HG03558 (cell line): ENCODE results near the gene FIBCD1.

Experiments used
- ATAC-seq: cut with Tn5 transposase; IDR thresholded peaks from one replicate; pipeline ENCODE4 v1.9.1; 2021; ENCODE audit warnings: moderate number of reproducible peaks; ENCODE audit not compliant: unreplicated experiment; ENCODE audit errors: extremely low read depth

Gene FIBCD1

GRCh38 chr9:130938652-130939404 lies at the start of gene FIBCD1:
Gene FIBCD1, minus strand, starts transcription at chr9:130939247. Its CDS starts 640 bp downstream, at chr9:130938607.
- no peak for ATAC-seq

GRCh38 chr9:130988400-130988747 lies 49.3 kb upstream of the FIBCD1 start:
- ATAC-seq = no peak

GRCh38 chr9:130987738-130988399 lies 48.8 kb upstream of the FIBCD1 start:
- ATAC-seq = no peak

DNA sequence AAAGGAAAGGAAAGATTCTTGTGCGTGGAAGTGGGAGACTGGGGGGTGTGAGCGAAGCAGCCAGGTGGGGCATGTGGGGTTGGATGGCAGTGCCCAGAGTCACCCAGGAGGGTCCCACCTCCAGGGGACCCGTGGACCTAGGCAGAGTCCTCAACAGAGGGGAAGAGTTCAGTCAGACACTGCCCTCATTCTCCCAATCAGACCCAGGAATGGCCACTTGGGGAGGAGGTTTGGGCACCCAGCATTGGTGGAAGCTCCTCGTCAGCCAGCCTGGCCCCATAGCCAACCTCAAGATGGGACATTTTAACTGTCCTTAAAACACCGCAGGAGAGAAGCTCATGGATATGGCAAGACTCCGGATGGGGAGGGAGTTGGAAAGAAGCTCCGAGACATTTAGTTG lies 48.0 kb upstream of the FIBCD1 start:
- ATAC-seq = no peak

GRCh38 chr9:130986356-130986965 lies 47.4 kb upstream of the FIBCD1 start:
- ATAC-seq = no peak

DNA sequence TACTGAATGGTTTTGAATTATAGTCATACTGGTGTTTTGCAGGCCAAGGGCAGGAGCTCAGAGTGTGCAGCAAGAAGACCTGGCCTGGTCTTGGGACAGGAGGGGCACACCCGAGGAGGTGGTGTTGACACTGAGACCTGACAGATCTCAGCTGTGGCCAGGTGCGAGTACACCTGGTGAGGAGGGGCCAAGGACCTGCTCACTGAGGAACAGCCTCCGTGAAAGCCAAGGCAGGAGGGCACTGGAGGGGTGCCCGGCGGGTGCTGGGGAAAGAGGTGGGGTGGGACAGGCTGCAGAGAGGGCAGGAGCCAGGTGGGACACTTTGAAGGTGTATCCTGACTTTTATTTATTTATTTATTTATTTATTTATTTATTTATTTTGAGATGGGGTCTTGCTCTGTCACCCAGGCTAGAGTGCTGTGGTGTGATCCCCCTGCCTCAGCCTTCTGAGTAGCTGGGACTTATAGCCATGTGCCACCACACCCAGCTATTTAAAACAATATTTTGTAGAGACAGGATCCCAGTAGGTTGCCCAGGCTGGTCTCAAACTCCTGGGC lies 46.6 kb upstream of the FIBCD1 start:
- no peak for ATAC-seq

DNA sequence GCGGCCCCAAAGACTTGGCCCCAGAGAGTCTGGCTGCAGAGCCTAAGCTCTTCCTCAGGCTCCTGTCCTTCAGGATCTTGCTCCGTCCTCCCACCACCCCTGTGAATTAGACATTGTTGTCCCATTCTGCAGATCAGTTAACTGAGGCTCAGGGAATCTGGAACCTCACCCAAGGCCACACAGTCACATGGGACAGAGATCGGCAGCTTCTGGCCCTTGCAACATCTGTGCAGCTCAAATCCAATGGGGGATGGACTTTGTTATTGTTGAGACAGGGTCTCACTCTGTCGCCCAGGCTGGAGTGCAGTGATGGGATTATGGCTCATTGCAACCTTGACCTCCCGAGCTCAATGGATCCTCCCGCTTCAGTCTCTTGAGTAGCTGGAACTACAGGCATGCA lies 46.0 kb upstream of the FIBCD1 start:
- no peak for ATAC-seq

DNA sequence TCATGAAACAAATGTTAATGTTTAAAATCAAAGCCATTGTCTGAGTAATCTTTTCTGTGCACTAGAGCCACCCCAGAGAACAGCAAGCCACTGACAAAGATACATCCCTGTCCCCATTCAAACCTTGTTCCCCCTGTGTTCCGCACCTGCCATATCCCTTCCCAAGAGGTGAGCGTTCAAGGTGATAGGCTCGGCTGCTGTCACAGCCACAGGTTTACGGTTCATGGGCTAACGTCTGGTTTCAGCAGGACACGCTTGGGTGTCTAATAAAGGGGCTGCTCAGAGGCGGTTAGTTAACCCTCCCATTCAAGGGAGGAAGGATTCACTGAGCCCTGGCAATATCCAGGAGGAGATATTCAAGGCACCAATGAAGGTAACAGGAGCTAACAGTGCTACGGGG lies 45.5 kb upstream of the FIBCD1 start:
- no peak for ATAC-seq

- no peak for ATAC-seq
Measured at GRCh38 chr9:130983970-130984369, 44.9 kb upstream of the FIBCD1 start.

DNA sequence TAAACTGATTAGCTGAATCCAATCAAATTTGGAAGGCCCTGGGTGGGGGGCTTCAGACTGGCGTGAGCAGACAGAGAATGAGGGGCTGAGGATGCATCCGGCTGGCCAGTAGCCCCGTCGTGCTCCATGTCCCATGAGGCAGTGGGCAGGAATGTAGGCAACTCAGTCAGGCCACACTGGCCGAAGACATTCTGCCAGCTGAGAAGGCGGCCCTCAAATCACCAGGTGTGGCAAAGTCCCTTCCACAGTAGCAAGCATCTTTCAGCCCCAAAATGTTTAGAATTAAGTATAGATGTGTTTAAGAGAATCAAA lies 44.3 kb upstream of the FIBCD1 start:
- no peak for ATAC-seq

- ATAC-seq = no peak
Measured at GRCh38 chr9:130982636-130983358, 43.8 kb upstream of the FIBCD1 start.

DNA sequence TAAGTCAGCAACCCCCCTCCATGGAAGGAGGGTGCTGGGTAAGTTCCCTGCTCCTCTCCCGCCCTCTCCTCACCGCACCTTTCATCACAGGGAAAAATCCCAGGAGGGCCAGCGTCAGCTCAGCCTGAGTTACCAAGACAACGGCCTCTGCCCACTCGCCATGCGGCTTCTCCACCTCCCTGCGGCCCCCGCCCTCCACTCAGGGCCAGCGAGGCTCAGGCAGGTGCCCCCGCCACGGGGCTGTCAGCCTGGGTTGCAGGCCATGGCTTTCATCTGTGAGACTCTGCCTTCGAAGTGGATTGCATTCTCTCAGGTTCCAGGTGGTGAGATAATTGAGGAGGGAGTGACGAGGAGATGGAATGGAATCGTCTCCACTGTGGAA lies 42.7 kb upstream of the FIBCD1 start:
- ATAC-seq = no peak

- ATAC-seq = no peak
Measured at GRCh38 chr9:130981002-130981755, 42.1 kb upstream of the FIBCD1 start.

GRCh38 chr9:130980526-130980925 lies 41.5 kb upstream of the FIBCD1 start:
- ATAC-seq = no peak

GRCh38 chr9:130979591-130980385 lies 40.7 kb upstream of the FIBCD1 start:
- no peak for ATAC-seq

GRCh38 chr9:130977811-130978221 lies 38.8 kb upstream of the FIBCD1 start:
- no peak for ATAC-seq

- no peak for ATAC-seq
Measured at GRCh38 chr9:130975932-130976841, 37.1 kb upstream of the FIBCD1 start.

DNA sequence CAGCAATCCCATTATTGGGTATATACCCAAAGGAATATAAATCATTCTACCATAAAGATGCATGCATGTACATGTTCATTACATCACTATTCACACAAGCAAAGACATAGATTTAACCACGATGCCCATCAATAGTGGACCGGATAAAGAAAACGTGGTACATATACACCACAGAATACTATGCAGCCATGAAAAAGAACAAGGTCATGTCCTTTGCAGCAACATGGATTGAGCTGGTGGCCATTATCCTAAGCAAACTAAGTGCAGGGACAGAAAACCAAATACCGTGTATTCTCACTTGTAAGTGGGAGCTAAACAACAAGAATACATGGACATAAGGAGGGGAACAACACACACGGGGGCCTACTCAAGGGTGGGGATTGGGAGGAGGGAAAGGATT lies 36.1 kb upstream of the FIBCD1 start:
- no peak for ATAC-seq
